Measurements from ENCODE around the gene HIVEP1.

- no peak for TF ChIP-seq CTCF (IDR thresholded peaks at IDR 0.05)
- TF ChIP-seq ZFX (IDR thresholded peaks at IDR 0.05; ENCODE audit: borderline replicate concordance), result no peak
Observed at GRCh38 chr6:12165722-12166280, 153.7 kb downstream of the HIVEP1 start.
